GM12891 (cell line): ENCODE measurements around the gene NCAPG.

Experiments
- POLR2A ChIP-seq: IDR thresholded peaks from 2 replicates; pipeline ENCODE4 v1.6.1; 2011; ENCODE audit warnings: low read depth, low read length, control low read depth
- POLR2AphosphoS5 ChIP-seq: IDR thresholded peaks from 2 replicates; pipeline ENCODE4 v1.6.1; 2011; ENCODE audit warnings: low read depth, low read length, control low read depth

- TF ChIP-seq POLR2A = no peak
- TF ChIP-seq POLR2AphosphoS5 = no peak
Observed at GRCh38 chr4:17865866-17866363, 55.1 kb downstream of the NCAPG start.
